Hematopoietic multipotent progenitor cell treated with erythropoietin and hydrocortisone succinate and interleukin-3 and kit ligand, for 4 days (in vitro differentiated cells): ENCODE results near the gene DNAJB8.

ENCODE experiments used
- DNase-seq: peaks from one replicate; pipeline ENCODE4 v3.0.0-alpha.2; 2015

DNAJB8 gene

GRCh38 chr3:128482666-128483656 lies 16.3 kb upstream of the DNAJB8 start:
- peak; percentile 99 for DNase-seq

- peak; percentile 26 for DNase-seq
These were observed 15.5 kb upstream of the DNAJB8 start for GRCh38 chr3:128482175-128482574.

GRCh38 chr3:128481438-128481942 lies 14.8 kb upstream of the DNAJB8 start:
- DNase-seq: peak; percentile 57

GRCh38 chr3:128480717-128481437 lies 14.2 kb upstream of the DNAJB8 start:
- DNase-seq: peak; percentile 23

GRCh38 chr3:128480278-128480677 lies 13.6 kb upstream of the DNAJB8 start:
- peak; percentile 28 for DNase-seq

GRCh38 chr3:128479558-128480086 lies 12.9 kb upstream of the DNAJB8 start:
- peak; percentile 38 for DNase-seq

GRCh38 chr3:128478576-128479506 lies 12.2 kb upstream of the DNAJB8 start:
- DNase-seq: peak; percentile 44

- DNase-seq: no peak
These were observed 10.0 kb upstream of the DNAJB8 start for GRCh38 chr3:128476659-128477058.

GRCh38 chr3:128475355-128475754 lies 8.7 kb upstream of the DNAJB8 start:
- DNase-seq: no peak

GRCh38 chr3:128473737-128474136 lies 7.0 kb upstream of the DNAJB8 start:
- no peak for DNase-seq

GRCh38 chr3:128473180-128473519 lies 6.5 kb upstream of the DNAJB8 start:
- DNase-seq: no peak

- no peak for DNase-seq
These were observed 5.9 kb upstream of the DNAJB8 start for GRCh38 chr3:128472449-128473179.

GRCh38 chr3:128471720-128472119 lies 5.0 kb upstream of the DNAJB8 start:
- no peak for DNase-seq

GRCh38 chr3:128471110-128471509 lies 4.4 kb upstream of the DNAJB8 start:
- no peak for DNase-seq

GRCh38 chr3:128470134-128470899 lies 3.6 kb upstream of the DNAJB8 start:
- DNase-seq: no peak

GRCh38 chr3:128469556-128469955 lies 2.9 kb upstream of the DNAJB8 start:
- DNase-seq: peak; percentile 20

- DNase-seq: peak; percentile 63
These were observed 2.3 kb upstream of the DNAJB8 start for GRCh38 chr3:128468791-128469527.

- no peak for DNase-seq
These were observed 1.6 kb upstream of the DNAJB8 start for GRCh38 chr3:128468285-128468790.

GRCh38 chr3:128464702-128465101 lies 2.0 kb downstream of the DNAJB8 start:
- no peak for DNase-seq

- DNase-seq: peak; percentile 49
These were observed 2.5 kb downstream of the DNAJB8 start for GRCh38 chr3:128464188-128464587.
